Cortex of kidney (tissue), 1 donor: Measurements from ENCODE around the gene DAGLB.

Experiments
- DNase-seq: peaks from one replicate; lab custom pipeline; 2025; lab: John Stamatoyannopoulos, UW

DAGLB gene

DNA sequence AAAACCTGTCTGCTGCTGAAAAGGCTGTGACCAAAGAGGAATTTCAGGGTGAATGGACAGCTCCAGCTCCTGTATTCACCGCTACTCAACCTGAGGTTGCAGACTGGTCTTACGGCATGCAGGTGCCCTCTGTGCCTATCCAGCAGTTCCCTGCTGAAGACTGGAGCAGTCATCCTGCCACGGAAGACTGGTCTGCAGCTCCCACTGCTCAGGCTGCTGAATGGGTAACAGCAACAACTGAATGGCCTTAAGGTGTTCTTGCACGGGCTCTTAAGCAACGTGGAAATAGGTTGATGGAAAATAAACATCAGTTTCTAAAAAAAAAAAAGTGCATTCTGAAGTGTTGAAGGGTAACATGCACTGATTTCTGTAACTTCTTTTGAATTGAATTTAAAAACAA is 82.3 kb downstream of the DAGLB start:
- no peak for DNase-seq

- no peak for DNase-seq
Observed at GRCh38 chr7:6360841-6361240, 86.9 kb downstream of the DAGLB start.

DNA sequence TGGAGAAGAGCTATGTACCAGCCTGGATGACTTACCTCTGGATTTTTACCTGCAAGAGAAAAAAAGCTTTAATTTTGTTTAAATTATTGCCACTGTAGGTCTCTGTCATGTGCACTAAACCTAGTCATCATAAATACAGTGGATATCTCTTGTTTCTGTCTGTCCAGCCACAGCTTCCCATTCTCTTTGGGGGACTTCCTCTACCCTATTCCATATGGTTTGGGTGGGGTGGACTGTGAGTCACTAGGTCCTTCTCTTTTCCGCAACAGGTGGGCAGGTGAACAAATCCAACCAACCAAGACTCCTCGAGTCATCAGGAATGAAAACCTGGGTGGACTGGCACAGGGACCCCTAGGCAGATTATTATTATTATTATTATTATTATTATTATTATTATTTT is 88.0 kb downstream of the DAGLB start:
- no peak for DNase-seq
